NCI-H2227 treated with DMSO at 0.1 percent for 48 hours (cell line): ENCODE results near the gene CUX1.
"Not testable (repeated sequence)": the region's sequence is repeated elsewhere in the genome, so short reads cannot be mapped to it uniquely, and the experiment has no call there.

ENCODE experiments used
- DNase-seq: peaks from one replicate; lab custom pipeline; 2025; lab: John Stamatoyannopoulos, UW

CUX1 gene

GRCh38 chr7:102215256-102215655 is 397.8 kb downstream of the CUX1 start:
- no peak for DNase-seq

- DNase-seq, result no peak
Measured at GRCh38 chr7:102215711-102216110, 398.3 kb downstream of the CUX1 start.

- DNase-seq, result no peak
Measured at GRCh38 chr7:102216573-102217314, 399.3 kb downstream of the CUX1 start.

- no peak for DNase-seq
Measured at GRCh38 chr7:102220229-102220850, 402.9 kb downstream of the CUX1 start.

GRCh38 chr7:102220960-102221800 is 403.8 kb downstream of the CUX1 start:
- peak; percentile 75 for DNase-seq

GRCh38 chr7:102221961-102222360 is 404.5 kb downstream of the CUX1 start:
- DNase-seq, result no peak

- DNase-seq, result no peak
Measured at GRCh38 chr7:102222445-102222844, 405.0 kb downstream of the CUX1 start.

- no peak for DNase-seq
Measured at GRCh38 chr7:102223184-102223583, 405.8 kb downstream of the CUX1 start.

GRCh38 chr7:102225025-102225424 is 407.6 kb downstream of the CUX1 start:
- no peak for DNase-seq

- DNase-seq, result no peak
Measured at GRCh38 chr7:102227371-102227770, 409.9 kb downstream of the CUX1 start.

- DNase-seq, result no peak
Measured at GRCh38 chr7:102228935-102229334, 411.5 kb downstream of the CUX1 start.

GRCh38 chr7:102230162-102230561 is 412.7 kb downstream of the CUX1 start:
- DNase-seq, result not testable (repeated sequence)

- DNase-seq, result no peak
Measured at GRCh38 chr7:102230593-102230992, 413.2 kb downstream of the CUX1 start.

GRCh38 chr7:102232611-102233286 is 415.3 kb downstream of the CUX1 start:
- DNase-seq, result no peak

GRCh38 chr7:102234131-102234530 is 416.7 kb downstream of the CUX1 start:
- DNase-seq, result no peak

- DNase-seq, result no peak
Measured at GRCh38 chr7:102234801-102235550, 417.6 kb downstream of the CUX1 start.

GRCh38 chr7:102236102-102236501 is 418.7 kb downstream of the CUX1 start:
- no peak for DNase-seq

GRCh38 chr7:102236592-102237287 is 419.3 kb downstream of the CUX1 start:
- peak; percentile 59 for DNase-seq

GRCh38 chr7:102239206-102239820 is 421.9 kb downstream of the CUX1 start:
- DNase-seq, result no peak

- DNase-seq, result no peak
Measured at GRCh38 chr7:102241431-102241830, 424.0 kb downstream of the CUX1 start.
